HG03469 (cell line): ENCODE data around the gene CTXND1.

ENCODE experiments used
- ATAC-seq: cut with Tn5 transposase; IDR thresholded peaks from one replicate; pipeline ENCODE4 v1.9.1; 2021; ENCODE audit warnings: mild to moderate bottlenecking, moderate library complexity, moderate number of reproducible peaks; ENCODE audit not compliant: unreplicated experiment

CTXND1 gene

GRCh38 chr15:80210611-80211573 is 41.1 kb downstream of the CTXND1 start:
- ATAC-seq = no peak

- ATAC-seq = no peak
These were observed 43.0 kb downstream of the CTXND1 start for GRCh38 chr15:80208758-80209734.

- no peak for ATAC-seq
These were observed 44.1 kb downstream of the CTXND1 start for GRCh38 chr15:80207887-80208286.

- no peak for ATAC-seq
These were observed 47.8 kb downstream of the CTXND1 start for GRCh38 chr15:80204231-80204630.

- ATAC-seq = no peak
These were observed 48.6 kb downstream of the CTXND1 start for GRCh38 chr15:80203361-80203885.

- no peak for ATAC-seq
These were observed 49.2 kb downstream of the CTXND1 start for GRCh38 chr15:80202641-80203360.

GRCh38 chr15:80202016-80202315 is 50.0 kb downstream of the CTXND1 start:
- no peak for ATAC-seq

GRCh38 chr15:80201256-80202015 is 50.6 kb downstream of the CTXND1 start:
- no peak for ATAC-seq

GRCh38 chr15:80199869-80200268 is 52.1 kb downstream of the CTXND1 start:
- ATAC-seq = no peak

GRCh38 chr15:80199366-80199765 is 52.6 kb downstream of the CTXND1 start:
- ATAC-seq = no peak

- no peak for ATAC-seq
These were observed 57.1 kb downstream of the CTXND1 start for GRCh38 chr15:80194914-80195313.

- no peak for ATAC-seq
These were observed 57.8 kb downstream of the CTXND1 start for GRCh38 chr15:80194186-80194585.

- ATAC-seq = no peak
These were observed 60.0 kb downstream of the CTXND1 start for GRCh38 chr15:80191897-80192595.

GRCh38 chr15:80191198-80191597 is 60.8 kb downstream of the CTXND1 start:
- ATAC-seq = no peak

GRCh38 chr15:80188251-80188650 is 63.8 kb downstream of the CTXND1 start:
- ATAC-seq = no peak

GRCh38 chr15:80186597-80186996 is 65.4 kb downstream of the CTXND1 start:
- no peak for ATAC-seq

GRCh38 chr15:80186066-80186465 is 65.9 kb downstream of the CTXND1 start:
- no peak for ATAC-seq

GRCh38 chr15:80185152-80185551 is 66.9 kb downstream of the CTXND1 start:
- ATAC-seq = no peak

GRCh38 chr15:80184554-80184953 is 67.5 kb downstream of the CTXND1 start:
- no peak for ATAC-seq
